ENCODE data around the gene SPATA17.

GRCh38 chr1:217590598-217590997, 40.5 kb upstream of the SPATA17 start:
- TF ChIP-seq, protein P1, sequence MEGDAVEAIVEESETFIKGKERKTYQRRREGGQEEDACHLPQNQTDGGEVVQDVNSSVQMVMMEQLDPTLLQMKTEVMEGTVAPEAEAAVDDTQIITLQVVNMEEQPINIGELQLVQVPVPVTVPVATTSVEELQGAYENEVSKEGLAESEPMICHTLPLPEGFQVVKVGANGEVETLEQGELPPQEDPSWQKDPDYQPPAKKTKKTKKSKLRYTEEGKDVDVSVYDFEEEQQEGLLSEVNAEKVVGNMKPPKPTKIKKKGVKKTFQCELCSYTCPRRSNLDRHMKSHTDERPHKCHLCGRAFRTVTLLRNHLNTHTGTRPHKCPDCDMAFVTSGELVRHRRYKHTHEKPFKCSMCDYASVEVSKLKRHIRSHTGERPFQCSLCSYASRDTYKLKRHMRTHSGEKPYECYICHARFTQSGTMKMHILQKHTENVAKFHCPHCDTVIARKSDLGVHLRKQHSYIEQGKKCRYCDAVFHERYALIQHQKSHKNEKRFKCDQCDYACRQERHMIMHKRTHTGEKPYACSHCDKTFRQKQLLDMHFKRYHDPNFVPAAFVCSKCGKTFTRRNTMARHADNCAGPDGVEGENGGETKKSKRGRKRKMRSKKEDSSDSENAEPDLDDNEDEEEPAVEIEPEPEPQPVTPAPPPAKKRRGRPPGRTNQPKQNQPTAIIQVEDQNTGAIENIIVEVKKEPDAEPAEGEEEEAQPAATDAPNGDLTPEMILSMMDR (IDR thresholded peaks at IDR 0.05 in 4 of 5, conservative IDR thresholded peaks at IDR 0.05 in 1 of 5), result no peak
- TF ChIP-seq POLR2A (IDR thresholded peaks at IDR 0.05), result no peak
